HepG2 (cell line): ENCODE measurements around the gene DLX4. TPM values are rescaled to one million over a fixed set of nuclear protein-coding genes. Genes with fewer than 3 reads are reported as not detected.

Experiments used
- AFF4 ChIP-seq: sonication (generic); formaldehyde crosslinking; IDR thresholded peaks from 2 replicates; pipeline ENCODE4 v1.4.0; 2020; ENCODE audit warnings: missing genetic modification reagents
- AHDC1 ChIP-seq: sonication (generic); formaldehyde crosslinking; IDR thresholded peaks from 2 replicates; pipeline ENCODE4 v1.5.1; 2020; ENCODE audit warnings: mild to moderate bottlenecking, missing genetic modification reagents, borderline replicate concordance
- KDM2A ChIP-seq: sonication (generic); formaldehyde crosslinking; IDR thresholded peaks from 2 replicates; pipeline ENCODE4 v1.4.0; 2020; ENCODE audit warnings: low read depth, missing genetic modification reagents, borderline replicate concordance
- NFE2L2 ChIP-seq: fragments of 150-350 bp; IDR thresholded peaks from 2 replicates; pipeline ENCODE4 v1.6.1; 2014; ENCODE audit warnings: low read length
- PREB ChIP-seq: sonication (generic); formaldehyde crosslinking; IDR thresholded peaks from 2 replicates; pipeline ENCODE4 v1.4.0; 2020; ENCODE audit warnings: missing genetic modification reagents
- TEAD2 ChIP-seq: sonication (generic); formaldehyde crosslinking; IDR thresholded peaks from 2 replicates; pipeline ENCODE4 v1.9.0; 2021; ENCODE audit warnings: missing genetic modification reagents
- TFDP2 ChIP-seq: sonication (generic); formaldehyde crosslinking; IDR thresholded peaks from 2 replicates; pipeline ENCODE4 v1.4.0; 2020; ENCODE audit warnings: missing genetic modification reagents
- THYN1 ChIP-seq: sonication (generic); formaldehyde crosslinking; IDR thresholded peaks from 2 replicates; pipeline ENCODE4 v1.8.1; 2023; ENCODE audit warnings: low read depth, mild to moderate bottlenecking, moderate library complexity, missing genetic modification reagents, borderline replicate concordance
- YY1 ChIP-seq: IDR thresholded peaks from 2 replicates; pipeline ENCODE4 v1.6.1; 2011; ENCODE audit warnings: low read length, low read depth, moderate library complexity, mild to moderate bottlenecking; ENCODE audit not compliant: insufficient read depth, insufficient replicate concordance
- ZNF253 ChIP-seq: sonication (generic); formaldehyde crosslinking; IDR thresholded peaks from 2 replicates; pipeline ENCODE4 v1.8.0; 2022; ENCODE audit warnings: mild to moderate bottlenecking, missing genetic modification reagents, borderline replicate concordance
- ZNF574 ChIP-seq: sonication (generic); formaldehyde crosslinking; IDR thresholded peaks from 2 replicates; pipeline ENCODE4 v1.4.0; 2020; ENCODE audit warnings: missing genetic modification reagents
- polyA plus RNA-seq, 8 experiments: library from polyadenylated mRNA; depleted of rRNA in 3 of 8; stranded (reverse) in 7 of 8; unstranded in 1 of 8; fragments of >200 nt; fragmentation: Illumina TruSeq in 4 of 8; extraction: Trizol in 4 of 8; gene quantifications; 2 replicates each; pipeline versions ENCODE4 v1.2.1 to v1.2.3, GENCODE V29; 2011 to 2016; ENCODE audit warnings: low read depth in 4 of 8, missing spikeins in 1 of 8, mixed read lengths in 1 of 8; ENCODE audit not compliant: insufficient read depth in 1 of 8
- total RNA-seq, 5 experiments: library from RNA; depleted of rRNA; stranded (reverse); fragments of >200 nt; fragmentation: Illumina TruSeq; extraction: Trizol; gene quantifications; 2 replicates each; pipeline ENCODE4 v1.2.3, GENCODE V29; 2016; ENCODE audit warnings: low read depth in 1 of 5

Gene DLX4
- total and polyA plus RNA-seq, 2 of the 13 experiments (the other 11 are each of a cell fraction or from before 2014, with no cell fraction given) = 0.55 to 2.3 TPM

- TF ChIP-seq YY1 = peak; percentile 59
- TF ChIP-seq THYN1 = no peak
- no peak for TF ChIP-seq ZNF574
- no peak for TF ChIP-seq PREB (CRISPR knock-in tag)
- no peak for TF ChIP-seq AFF4 (CRISPR knock-in tag)
- TF ChIP-seq KDM2A (CRISPR knock-in tag) = peak; percentile 95
- TF ChIP-seq ZNF253 (CRISPR knock-in tag) = peak; percentile 40; the same call in 1 of the 2 replicates
- TF ChIP-seq TFDP2 (CRISPR knock-in tag) = no peak
- TF ChIP-seq AHDC1 (CRISPR knock-in tag) = 0 out of 2 replicates have a peak, but pooled peaks have one; percentile 16
- no peak; the same call in 1 of the 2 replicates for TF ChIP-seq NFE2L2
- no peak for TF ChIP-seq TEAD2
Observed at GRCh38 chr17:49996495-49997300, 27.7 kb downstream of the DLX4 start (continued).
